GM12892 (cell line): ENCODE data around the gene C4A.

Experiments
- POLR2A ChIP-seq: IDR thresholded peaks from 2 replicates; pipeline ENCODE4 v1.6.1; 2011; ENCODE audit warnings: low read depth, low read length, control low read depth
- POLR2AphosphoS5 ChIP-seq: IDR thresholded peaks from 2 replicates; pipeline ENCODE4 v1.6.1; 2011; ENCODE audit warnings: low read depth, low read length, control low read depth
- TAF1 ChIP-seq: IDR thresholded peaks from 2 replicates; pipeline ENCODE4 v1.6.1; 2011; ENCODE audit warnings: low read depth, mild to moderate bottlenecking, control low read depth, low read length, borderline replicate concordance

DNA sequence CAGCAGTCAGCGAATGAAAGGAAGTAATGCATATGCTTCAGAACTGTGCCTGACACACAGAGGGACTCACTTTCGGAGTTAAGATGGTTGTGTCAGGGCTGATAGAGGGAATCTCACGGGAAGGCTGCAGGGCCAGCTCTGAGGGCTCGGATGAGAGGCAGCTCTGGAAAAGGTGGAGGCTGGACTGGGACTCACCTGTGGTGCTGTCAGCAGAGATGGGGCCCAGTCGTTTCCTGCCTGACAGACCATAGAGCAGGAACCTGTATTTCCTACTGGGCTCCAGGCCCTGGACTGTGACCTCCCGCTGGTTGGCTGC lies 65.6 kb downstream of the C4A start:
- TF ChIP-seq TAF1: no peak
- no peak for TF ChIP-seq POLR2A
- no peak for TF ChIP-seq POLR2AphosphoS5
